ENCODE measurements around the gene BTG3.

Gene BTG3, protein sequence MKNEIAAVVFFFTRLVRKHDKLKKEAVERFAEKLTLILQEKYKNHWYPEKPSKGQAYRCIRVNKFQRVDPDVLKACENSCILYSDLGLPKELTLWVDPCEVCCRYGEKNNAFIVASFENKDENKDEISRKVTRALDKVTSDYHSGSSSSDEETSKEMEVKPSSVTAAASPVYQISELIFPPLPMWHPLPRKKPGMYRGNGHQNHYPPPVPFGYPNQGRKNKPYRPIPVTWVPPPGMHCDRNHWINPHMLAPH

DNA sequence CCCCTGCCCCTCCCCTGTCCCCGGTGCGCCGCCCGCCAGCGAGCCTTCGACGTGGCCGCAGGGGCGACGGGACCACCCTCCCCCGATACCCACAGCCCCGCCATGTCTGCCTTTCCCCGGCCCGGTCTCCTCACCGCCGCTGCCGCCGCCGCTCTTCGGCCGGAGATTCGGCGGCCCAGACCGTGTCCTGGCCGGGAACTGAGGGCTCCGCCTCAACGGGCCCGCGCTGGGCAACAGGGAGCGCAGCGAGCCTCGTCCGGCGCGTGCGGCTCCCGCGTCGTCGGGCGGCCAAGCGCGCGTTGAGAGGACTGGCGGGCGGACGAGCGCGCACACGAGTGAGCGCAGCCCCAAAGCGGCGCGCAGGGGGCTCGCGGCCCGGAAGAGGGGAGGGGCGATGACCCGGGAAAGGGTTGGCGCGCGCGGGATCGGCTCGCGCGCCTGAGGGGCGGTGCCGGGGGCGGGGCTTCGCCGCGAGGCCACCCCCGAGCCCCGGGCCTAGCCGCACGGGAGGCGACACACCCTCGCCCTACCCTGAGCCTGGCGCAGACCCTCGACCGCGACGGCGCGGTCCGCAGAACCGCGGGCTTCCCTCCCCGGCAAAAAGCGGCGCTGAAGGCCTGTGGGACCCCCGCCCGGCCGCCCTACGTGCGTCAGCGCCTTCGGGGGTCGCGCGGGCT is at the start of gene BTG3:
BTG3 (minus strand) TSS at position 337 of the 677 bp plus-strand sequence. CDS start 3,757 bp downstream, outside the sequence.
- peak; percentile 68 for DNase-seq (ENCODE audit: low spot score)

DNA sequence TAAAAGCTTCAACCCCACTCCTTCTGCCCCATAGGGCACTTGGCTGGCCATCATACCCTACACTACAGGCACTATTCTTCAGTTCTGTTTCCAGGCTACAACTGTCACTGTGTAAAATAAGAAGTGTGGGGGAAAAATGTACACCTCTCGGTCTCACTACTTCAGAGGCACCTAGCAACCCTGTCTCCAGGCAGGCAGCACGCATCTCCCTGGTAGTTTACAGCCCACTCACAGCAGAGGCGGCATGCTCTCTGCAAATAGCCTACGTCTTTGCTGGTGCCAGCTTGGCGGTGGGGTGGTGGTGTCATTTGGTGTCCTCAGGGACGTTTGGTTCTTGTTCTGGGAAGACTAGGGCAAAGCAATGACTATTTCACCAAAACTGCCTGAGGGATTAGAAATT is 48.2 kb upstream of the BTG3 start:
- DNase-seq (ENCODE audit: low spot score), result no peak

DNA sequence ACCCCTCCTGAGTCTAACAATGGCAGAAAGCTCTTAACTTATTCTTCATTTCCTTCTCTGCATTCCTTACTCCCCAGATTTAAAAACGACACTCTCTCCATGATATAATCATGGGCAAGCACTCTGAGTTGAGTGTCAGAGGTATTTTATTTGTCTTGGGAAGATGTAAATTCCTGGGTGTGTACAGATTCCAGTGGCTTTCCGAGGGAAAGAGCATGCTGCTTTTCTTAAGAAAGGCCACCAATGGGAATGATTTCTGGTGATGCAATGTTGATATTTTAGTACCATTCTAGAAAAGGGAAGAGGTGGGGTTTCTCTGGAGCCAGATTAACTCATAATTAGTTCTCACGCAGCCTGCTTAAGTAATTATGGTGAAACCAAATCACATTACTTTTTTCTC is 47.8 kb upstream of the BTG3 start:
- no peak for DNase-seq (ENCODE audit: low spot score)

DNA sequence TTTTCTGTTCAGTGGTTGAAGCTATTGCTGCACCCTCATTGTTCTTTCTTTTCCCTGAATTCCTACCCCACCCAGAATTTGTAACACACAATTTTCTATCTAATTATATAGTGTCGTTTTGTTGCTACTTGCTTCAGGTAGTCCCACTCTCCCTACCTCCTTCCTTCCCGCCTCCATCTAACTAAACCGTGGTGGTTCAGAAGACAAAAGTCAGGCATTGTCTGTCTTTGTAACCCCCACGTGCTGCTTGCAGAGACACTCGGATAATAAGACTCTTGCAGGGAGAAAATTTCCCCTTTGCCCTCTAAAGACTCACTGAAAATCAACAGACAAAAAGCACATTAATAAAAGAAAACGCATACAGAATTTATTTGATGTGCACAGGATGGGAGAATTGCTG is 46.2 kb upstream of the BTG3 start:
- DNase-seq (ENCODE audit: low spot score), result no peak

DNA sequence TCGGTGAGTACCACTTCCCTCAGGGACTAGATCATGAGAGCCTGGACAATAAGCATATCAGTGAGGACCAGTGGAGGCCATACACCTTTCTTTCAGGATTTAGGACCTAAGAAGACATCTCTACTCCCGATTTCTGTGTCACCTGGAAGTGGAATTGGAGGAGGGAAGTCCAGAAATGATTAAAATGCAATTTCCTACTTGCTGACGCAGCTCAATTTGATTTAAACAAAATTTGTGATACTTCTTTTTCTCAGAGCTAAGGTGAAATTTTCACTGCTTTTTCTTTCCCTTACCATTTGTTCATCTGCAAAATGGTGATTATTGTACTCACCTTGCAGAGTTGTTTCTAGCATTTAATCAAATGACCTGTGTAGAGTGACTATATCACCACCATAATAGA is 38.8 kb upstream of the BTG3 start:
- no peak for DNase-seq (ENCODE audit: low spot score)

DNA sequence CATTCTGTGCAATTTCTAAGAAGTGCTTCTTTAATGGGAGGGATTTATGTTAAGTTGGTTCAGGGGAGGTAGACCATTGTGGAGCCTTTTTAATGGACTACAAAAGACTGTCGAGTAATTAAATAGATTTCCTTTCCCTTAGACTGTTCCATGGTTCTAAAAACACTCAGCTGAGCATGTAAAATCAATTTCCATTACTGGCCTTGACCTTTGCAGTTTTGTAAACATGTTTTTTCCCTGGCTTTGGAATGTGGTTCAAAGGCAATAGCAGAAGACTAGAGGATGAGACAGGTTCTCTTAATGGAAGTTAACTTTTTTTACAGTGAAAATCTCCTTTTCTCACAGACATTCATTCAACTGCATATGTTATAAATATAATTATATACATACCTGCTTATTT is 37.6 kb upstream of the BTG3 start:
- no peak for DNase-seq (ENCODE audit: low spot score)

DNA sequence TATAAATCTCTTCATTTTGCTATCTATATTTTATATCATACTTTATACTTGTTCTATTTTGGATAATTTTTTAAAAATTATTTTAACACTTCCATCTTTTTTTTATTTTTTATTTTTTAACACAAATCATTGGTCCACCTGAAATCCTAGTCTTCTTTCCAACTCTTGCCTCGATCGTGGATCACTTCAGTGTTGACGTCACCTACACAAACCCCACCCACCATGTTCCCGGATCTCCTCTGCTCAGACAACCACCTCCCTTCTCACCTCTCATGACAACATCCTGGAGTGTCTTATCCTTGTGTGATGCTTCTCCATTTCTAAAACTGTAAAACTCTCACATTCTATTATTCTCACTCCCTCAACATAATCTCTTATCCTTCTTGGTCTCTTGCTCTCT is 34.1 kb upstream of the BTG3 start:
- no peak for DNase-seq (ENCODE audit: low spot score)

DNA sequence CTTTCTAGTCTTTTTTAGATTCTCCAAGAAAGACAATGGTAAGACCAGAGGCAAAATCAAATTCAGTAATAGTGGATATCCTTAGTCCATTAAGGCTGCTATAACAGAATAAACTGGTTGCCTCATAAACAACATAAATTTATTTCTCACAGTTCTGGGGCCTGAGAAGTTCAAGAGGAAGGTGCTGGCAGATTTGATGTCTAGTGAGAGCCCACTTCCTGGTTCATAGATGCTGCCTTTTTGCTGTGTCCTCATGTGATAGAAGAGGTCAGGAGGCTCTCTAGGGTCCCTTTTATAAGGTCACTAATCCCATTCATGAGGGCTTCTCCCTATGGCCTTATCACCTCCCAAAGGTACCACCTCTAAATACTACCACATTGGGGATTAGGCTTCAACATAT is 31.5 kb upstream of the BTG3 start:
- no peak for DNase-seq (ENCODE audit: low spot score)

DNA sequence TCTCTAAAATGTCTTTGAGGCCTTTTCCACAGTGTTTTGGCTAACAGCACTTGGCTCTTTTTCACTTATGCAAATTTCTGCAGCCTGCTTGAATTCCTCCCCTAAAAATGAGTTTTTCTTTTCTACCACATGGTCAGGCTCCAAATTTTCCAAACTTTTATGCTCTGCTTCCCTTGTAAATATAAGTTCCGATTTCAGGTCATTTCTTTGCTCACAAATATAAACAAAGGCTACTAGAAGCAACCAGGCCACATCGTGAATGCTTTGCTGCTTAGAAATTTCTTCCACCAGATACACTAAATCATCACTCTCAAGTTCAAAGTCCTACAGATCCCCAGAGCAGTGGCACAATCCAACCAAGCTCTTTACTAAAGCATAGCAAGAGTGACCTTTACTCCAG is 28.1 kb upstream of the BTG3 start:
- no peak for DNase-seq (ENCODE audit: low spot score)

DNA sequence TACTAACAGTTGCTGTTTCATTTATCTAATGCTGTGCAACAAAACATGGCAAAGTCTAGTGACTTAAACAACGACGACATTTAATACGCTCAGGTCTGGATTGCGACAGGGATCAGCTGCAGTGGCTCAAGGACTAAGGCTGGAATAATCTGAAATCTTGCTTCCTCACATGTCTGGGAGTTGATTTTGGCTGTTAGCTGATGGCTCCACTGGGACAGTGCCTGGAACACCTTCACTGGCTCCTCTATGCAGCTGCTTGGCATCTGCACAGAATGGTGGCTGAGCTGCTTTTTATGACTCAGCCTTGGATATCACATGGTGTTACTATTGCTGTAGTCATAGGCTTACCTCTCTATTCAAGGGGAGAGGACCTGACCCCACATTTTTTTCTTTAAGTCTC is 24.0 kb upstream of the BTG3 start:
- no peak for DNase-seq (ENCODE audit: low spot score)

DNA sequence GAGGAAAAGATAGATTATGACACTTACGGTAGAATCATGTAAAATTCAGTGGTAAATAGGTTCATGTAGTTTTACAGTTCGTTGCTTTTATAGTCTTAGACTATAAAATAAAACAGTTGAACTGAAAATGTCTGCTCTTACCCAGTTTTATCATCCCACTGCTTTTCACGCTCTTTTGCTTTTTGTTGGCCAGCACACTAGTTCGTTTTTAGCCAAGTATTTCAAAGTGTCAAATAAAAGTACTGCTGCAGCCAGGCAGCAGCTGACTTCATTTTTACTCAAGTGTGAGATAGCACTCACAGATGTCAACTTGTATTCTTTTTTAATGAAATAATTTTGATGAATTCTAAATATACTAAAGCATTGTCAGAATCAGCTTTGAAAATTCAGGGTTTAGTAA is 18.5 kb upstream of the BTG3 start:
- DNase-seq (ENCODE audit: low spot score), result no peak

DNA sequence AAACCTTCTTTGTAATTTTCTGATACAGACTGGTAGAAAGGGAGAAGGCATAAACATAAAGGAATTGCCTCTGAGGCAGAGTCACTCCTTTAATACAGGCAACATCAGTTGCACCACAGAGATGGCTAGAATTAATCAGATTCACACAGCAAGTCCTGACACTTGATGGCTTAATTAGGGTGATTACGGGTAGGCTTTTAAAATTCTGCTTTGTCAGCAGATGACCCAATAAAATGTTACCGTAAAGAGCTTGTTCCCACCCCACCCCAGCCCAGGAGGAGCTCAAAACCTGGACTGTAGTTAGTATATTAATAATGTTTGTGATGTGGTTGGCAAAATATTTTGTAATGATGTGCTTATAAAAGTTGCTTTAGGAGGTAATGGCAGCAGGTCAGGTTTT is 9.3 kb upstream of the BTG3 start:
- DNase-seq (ENCODE audit: low spot score), result no peak

DNA sequence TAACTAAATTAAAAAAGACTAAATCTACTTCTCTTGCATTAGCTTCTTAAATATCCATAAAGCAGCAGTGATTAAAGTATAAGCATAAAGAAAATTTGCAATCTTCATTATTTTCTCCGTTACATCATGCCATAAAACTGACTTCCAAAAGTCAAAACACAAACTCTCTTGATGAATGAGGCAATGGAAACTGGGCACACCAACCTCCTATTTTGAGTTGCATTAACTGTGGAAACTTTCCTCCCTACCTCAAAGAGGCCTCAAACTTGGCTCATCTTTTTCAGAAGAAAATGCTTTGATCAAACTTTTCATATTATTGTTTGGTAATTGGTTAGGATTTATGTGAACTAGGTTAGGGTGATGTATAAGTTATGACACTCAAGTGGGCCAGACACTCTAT is 4.1 kb upstream of the BTG3 start:
- DNase-seq (ENCODE audit: low spot score), result no peak

DNA sequence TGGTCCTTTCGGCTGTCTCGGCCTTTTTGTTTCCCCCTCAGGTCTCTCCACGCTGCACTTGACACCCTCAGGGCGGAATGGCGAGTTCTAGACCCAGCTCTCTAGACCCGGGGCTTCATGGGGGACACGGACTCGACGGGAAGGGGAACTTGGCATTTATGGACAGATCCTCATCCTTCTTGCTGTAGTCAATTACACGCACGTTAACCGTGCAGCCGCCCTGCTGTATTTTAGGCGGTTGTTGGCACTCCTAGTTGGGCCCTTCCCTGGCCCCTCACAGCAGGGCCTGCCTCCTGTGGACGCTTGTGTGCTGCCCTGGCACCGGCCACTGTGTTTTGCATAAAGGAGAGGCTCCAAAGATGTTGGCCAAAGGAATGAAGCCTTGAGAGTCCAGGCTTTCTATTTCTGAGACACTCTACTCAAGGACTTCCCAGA is 558 bp upstream of the BTG3 start:
- DNase-seq (ENCODE audit: low spot score), result peak; percentile 1

DNA sequence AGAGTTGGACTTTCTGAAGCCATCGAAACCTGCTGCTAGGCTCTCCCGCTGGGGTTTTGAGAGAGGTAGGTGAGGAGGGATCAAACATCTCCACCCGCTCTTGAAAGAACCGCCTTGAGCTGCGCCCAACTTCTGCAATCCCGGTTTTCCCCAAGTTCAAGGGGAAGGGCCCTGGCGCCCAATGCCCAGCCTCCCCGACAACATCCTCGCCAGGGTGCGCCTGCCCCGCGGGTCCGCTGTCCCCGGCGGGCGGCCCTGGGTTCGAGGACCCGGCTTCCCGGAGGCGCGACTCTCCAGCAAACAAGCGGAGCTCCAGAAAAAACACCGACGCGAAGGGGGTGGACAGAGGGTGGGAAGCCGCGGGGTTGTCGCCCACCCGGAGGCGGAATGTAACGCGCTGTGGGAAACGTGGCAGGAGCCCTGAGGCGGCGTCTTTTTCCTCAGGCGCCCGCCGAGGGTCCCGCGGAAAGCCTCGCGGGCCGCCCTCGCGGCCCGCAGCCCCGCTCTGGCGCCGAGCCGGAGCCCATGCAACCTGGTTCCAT is 607 bp downstream of the BTG3 start:
- DNase-seq (ENCODE audit: low spot score), result peak; percentile 12

DNA sequence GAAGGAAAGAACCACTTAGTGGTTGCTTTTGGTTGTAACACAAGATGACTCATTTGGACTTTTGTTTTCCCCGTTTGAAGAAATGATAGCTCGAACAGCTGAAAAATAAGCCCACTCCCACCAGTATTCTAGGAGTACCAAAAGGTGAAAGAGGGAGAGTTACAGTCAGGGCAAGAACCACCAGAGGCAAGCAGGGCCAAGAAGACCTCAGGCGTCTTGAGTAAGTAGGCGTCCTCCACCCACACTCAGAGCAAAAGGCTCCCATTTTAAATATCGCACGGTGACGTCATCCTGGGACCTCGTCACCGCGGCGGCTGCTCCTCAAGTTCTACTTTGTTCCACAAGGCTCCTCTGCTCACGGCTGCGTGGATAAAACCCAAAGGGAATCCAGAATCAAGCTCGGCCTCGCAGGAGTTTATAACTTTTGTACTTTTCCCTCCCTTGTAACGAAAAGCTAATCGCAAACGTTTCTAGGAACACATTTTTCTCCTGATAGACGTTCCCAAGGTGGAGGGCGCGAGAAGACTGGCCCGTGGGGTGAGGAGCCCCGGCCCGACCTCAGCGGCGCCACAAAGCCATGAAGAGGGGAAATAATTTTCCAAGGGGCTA is 1.2 kb downstream of the BTG3 start:
- DNase-seq (ENCODE audit: low spot score), result peak; percentile 73

DNA sequence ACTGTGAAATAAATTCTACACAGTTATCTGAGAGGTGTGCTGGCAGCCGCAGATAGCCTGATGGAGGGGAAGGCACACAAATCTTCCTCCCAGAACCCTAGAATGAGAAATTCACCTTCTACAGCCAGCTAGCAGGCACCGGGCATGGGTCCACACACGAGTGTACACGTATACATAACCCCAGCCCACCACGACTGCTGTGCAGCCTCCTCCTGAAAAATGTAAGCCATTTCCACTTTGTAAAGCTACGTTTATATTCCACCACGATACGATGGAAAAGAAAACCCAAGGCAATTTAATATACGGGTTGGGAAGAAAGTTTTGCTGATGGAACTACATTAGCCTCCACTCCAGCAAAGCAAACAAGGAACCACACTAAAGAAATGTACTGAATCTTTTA is 1.8 kb downstream of the BTG3 start:
- DNase-seq (ENCODE audit: low spot score), result no peak

DNA sequence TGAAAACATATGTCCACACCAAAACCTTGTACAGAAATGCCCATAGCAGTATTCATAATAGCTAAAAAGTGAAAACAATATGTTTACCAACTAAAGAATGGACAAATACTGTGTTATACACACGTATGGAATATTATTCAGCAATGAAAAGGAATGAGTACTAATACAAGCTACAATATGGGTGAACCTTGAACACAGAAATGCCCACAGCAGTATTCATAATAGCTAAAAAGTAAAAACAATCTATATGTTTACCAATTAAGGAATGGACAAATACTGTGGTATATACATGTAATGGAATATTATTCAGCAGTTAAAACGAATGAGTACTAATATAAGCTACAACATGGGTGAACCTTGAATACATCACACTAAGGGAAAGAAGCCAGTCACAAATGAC is 3.0 kb downstream of the BTG3 start:
- no peak for DNase-seq (ENCODE audit: low spot score)

DNA sequence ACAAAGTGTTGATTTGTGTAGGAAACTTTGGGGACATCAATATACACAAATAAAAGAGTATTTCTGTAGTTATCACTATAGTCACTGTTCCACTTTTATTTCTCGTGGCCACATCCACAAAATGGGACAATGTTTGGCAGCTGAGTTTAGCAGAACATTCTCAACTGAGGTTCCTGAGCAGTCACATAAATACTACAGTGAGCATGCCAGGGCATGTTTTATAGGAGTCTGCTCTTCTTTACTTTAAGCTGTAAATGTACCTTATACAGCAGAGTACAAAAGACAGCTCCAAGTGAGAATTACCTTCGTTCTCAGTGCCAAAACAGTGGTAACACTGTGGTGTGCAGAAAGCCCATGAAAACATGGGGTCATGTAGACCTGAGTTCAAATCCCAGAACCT is 5.0 kb downstream of the BTG3 start:
- no peak for DNase-seq (ENCODE audit: low spot score)

DNA sequence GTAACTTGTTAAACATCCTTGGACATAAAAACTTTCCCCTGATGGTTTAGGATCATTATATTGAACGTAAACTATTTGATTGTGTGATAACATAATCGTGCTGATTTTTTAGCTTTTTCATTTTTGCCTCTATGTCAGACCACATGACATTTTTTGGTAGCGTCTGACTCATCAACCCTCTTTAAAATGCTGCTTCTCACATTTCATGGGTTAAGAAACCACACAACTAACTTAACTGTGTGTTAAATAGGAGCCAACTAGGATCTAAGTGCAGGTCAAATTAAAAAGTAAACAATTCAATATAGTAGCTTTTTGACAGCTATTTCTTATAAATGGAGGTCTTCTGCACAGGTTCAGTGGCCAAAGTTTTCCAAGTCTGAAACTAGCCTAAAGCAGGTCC is 9.8 kb downstream of the BTG3 start:
- DNase-seq (ENCODE audit: low spot score), result no peak

DNA sequence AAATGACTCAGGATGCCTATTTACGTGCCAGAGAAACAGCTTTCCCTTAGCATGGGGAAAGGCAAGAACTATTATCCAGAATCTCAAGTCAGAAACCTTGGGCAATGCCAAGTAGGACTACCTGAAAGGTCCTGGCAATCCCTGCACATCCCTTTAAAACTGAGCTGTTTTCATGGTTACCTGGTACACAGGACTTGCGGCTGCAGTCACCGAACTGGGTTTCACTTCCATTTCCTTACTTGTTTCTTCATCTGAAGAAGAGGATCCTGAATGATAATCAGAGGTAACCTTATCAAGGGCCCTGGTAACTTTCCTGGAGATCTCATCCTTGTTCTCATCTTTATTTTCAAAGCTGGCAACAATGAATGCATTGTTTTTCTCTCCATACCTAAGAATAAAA is 14.3 kb downstream of the BTG3 start:
- no peak for DNase-seq (ENCODE audit: low spot score)

DNA sequence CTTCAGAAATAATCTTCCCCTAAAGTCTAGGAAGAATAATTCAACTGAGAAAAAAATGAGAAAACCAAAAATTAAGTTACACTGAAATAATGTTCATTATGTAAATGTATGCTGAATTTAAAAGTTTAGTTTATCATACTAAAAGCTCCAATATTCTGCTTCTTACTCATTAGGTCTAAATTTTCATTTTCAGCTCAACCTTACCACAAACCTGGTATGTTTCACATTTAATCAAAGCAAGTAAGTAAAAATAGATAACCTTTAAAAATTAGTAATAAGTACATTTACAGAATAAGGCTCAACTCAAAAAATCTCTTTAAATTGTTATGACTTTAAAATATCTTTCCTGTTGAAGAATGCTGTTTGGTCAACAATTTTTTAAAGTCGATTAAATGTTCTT is 15.0 kb downstream of the BTG3 start:
- DNase-seq (ENCODE audit: low spot score), result no peak

DNA sequence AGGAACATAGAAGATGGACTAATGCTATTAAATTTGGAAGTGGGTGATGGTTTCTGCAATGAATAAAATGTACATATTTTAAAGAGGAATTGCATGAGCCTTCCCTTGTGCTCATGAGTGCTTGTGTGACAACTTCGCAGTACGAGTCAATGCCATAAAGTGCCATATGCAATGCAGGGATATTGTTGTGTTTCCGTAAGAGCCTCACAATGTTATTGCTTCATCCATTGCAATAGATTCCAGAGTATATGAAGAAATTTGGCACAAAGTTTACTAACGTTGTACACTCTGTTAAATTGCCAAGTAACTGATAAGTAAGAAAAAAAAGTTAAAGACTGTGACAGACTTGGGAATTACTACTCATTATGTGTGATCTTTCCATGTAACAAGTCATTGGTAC is 22.3 kb downstream of the BTG3 start:
- DNase-seq (ENCODE audit: low spot score), result no peak
